ENCODE results near the gene MINDY4. TPM values are rescaled to one million over a fixed set of nuclear protein-coding genes. Genes with fewer than 3 reads are reported as not detected.

Gene MINDY4
- total RNA-seq, 2 donors from 2014 or later: 8.1 to 31.9 TPM

DNA sequence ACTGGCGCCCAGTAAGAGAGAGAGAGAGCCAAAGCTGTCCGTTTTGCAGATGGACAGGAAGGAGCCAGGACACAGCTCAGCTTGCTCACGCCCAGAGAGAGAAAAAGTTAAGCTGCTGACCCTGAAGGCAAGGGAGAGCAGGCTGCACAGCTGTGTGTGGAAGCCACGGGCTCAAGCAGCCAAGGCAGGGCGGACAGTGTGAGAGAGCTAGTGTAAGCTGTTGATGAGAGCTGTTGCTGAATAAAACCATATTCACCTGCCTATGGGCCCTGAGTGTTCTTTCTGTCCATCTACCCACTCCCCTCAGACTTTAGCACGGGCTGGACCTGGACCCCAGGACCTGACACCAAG, 13.9 kb upstream of the MINDY4 start:
- Histone ChIP-seq H3K36me3 (no peaks in the 10 kb centered on the region), H3K9me3 (no peaks in the 10 kb centered on the region), H3K27ac (no peak overlapping the region), H3K27me3 (replicated peaks; ENCODE audit: insufficient read depth) (no peaks in the 10 kb centered on the region), H3K4me3 (no peak overlapping the region), H3K4me1 (replicated peaks) (no peaks in the 10 kb centered on the region)
- 55% methylated on average over 6 of the region's 6 CpGs for WGBS
- intact Hi-C loops (cut with DNase I): no loop called here
- DNase-seq (ENCODE audit: low spot score): no peak
- TF ChIP-seq POLR2A (IDR thresholded peaks at IDR 0.05) (no peak), POLR2AphosphoS5 (IDR thresholded peaks at IDR 0.05) (no peak)
- TF ChIP-seq, protein P1, sequence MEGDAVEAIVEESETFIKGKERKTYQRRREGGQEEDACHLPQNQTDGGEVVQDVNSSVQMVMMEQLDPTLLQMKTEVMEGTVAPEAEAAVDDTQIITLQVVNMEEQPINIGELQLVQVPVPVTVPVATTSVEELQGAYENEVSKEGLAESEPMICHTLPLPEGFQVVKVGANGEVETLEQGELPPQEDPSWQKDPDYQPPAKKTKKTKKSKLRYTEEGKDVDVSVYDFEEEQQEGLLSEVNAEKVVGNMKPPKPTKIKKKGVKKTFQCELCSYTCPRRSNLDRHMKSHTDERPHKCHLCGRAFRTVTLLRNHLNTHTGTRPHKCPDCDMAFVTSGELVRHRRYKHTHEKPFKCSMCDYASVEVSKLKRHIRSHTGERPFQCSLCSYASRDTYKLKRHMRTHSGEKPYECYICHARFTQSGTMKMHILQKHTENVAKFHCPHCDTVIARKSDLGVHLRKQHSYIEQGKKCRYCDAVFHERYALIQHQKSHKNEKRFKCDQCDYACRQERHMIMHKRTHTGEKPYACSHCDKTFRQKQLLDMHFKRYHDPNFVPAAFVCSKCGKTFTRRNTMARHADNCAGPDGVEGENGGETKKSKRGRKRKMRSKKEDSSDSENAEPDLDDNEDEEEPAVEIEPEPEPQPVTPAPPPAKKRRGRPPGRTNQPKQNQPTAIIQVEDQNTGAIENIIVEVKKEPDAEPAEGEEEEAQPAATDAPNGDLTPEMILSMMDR (IDR thresholded peaks at IDR 0.05): no peak

DNA sequence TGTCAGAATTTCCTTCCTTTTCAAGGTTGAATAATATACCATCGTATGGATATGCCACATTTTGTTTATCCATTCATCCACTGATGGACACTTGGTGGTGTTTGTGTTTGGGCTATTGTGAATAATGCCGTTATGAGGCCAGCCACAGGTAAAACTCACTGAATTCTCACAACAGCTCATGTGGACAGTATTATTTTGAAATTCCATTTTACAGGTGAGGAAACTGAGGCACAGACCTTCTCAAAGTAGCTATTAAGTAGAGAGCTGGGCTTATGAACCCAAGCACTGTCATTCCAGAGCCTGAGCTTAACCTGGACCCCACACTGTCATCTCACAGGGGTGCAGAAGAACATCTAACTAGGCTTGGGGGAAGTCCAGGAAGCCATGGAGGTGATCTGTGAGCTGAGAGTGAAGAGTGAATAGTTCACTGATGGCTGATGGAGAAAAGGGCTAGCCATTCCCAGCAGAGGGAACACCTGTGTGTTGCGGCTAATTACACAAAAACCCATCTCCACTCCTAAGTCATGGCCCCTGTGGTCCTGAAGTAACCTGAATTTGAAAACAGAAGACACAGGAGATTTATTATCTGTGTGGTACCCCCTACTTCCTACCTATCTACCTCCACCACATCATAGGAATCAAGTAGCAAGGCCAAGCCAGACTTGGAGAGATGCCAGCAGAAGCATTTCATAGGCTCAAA, 10.6 kb upstream of the MINDY4 start:
- no peaks in the 10 kb centered on the region for H3K9me3 ChIP-seq
- no peaks in the 10 kb centered on the region for H3K27me3 ChIP-seq (replicated peaks; ENCODE audit: insufficient read depth)
- TF ChIP-seq, protein P1 (IDR thresholded peaks at IDR 0.05): no peak
- TF ChIP-seq POLR2A (IDR thresholded peaks at IDR 0.05) (no peak), POLR2AphosphoS5 (IDR thresholded peaks at IDR 0.05) (no peak)
- no peak for DNase-seq (ENCODE audit: low spot score)
- no peaks in the 10 kb centered on the region for H3K4me1 ChIP-seq (replicated peaks)
- H3K27ac ChIP-seq: no peak overlapping the region
- H3K36me3 ChIP-seq: no peaks in the 10 kb centered on the region
- H3K4me3 ChIP-seq: no peak overlapping the region
- 98% methylated on average over 3 of the region's 3 CpGs for WGBS
- intact Hi-C loops (cut with DNase I): no loop called here

DNA sequence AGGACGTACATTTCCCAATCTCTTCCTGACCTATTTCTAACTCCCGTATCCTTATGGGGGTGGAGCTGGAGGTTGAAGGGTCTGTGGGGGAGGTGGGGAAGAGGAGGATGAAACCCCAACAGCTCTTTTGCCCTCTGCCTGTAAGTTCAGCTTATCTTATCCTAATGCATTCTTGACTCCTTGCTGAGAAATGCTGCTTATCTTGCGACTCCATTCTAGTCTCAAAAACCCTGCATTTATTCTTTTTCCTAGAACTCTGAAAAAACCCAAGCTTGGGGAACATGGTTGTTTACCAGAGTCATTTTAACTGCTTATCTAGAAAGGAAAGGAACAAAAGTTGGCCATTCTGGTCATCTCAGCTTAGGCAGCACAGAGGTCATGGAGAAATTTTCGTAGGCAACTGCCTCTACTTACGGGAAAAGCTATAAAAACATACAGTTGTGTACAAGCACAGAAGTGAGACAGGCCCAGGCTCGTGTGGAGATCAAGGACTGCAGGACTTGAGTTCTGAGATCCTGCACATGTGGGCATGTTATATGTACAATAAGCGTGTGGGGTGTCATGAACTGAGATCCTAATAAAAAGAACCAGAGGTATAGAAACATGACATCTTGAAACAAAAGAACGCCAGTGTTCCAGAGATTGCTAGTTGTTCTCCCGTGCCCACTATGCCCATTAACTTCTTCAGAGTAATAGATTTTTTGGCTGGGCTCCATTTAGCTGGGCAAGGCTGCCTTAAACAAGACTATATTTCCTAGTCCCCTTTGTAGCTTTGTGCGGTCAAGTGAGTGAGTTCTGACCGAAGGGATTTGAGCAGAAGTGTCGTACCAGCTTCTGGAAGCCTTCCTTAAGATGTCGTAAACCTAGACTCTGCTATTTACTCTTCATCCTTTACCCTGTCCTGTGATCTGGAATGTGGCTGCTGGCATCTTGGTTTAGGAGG, 9.7 kb upstream of the MINDY4 start:
- TF ChIP-seq POLR2AphosphoS5 (IDR thresholded peaks at IDR 0.05): no peak
- Histone ChIP-seq H3K4me3 (no peak overlapping the region), H3K9me3 (no peaks in the 10 kb centered on the region), H3K27ac (no peak overlapping the region), H3K27me3 (replicated peaks; ENCODE audit: insufficient read depth) (no peaks in the 10 kb centered on the region), H3K36me3 (no peaks in the 10 kb centered on the region), H3K4me1 (replicated peaks) (no peaks in the 10 kb centered on the region)
- intact Hi-C loops (cut with DNase I): no loop called here
- DNase-seq (ENCODE audit: low spot score): peak; percentile 32
- WGBS: 37% methylated on average over 13 of the region's 13 CpGs

DNA sequence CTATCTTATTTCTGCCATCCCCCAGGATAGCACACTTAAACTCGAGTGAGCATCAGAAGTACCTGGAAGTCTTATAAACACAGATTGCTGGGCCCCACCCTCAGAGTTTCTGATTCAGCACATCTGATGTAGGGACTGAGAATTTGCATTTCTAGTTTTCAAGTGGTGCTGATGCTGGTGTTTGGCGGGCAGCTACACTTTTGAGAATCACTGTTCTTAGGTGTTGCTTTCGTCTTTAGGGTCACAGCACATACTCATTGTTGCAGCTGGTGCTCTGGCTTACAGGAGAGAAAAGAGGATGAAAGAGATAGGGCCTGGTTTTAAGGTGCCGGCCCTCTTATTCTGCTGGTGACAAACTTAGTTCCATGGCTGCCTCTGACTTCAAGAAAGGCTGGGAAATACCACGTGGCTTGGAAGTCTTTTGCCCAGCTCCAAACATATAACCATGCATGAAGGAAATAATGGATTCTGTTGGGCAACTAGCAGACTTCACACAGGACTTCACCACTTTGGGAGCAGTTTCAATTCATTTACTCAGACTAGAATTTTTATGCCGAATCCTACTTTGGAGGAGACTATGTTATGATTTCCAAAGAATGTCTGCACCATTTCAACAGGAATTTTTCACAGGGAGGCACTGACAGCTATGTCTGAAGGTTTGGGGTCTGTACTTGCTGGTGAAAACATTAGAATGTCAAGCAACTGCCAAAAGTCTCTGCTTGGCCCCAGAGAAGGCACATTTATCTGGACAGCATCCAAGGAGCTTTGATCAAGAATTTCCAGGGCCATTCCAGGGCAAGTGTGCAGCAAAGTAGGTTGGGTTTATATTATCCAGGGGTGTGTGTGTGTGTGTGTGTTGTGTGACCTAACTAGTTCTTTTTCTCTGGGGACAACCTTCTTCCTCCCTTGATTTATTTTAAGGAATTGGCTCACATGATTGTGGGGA, 6.9 kb upstream of the MINDY4 start:
- H3K36me3 ChIP-seq: no peaks in the 10 kb centered on the region
- H3K9me3 ChIP-seq: no peaks in the 10 kb centered on the region
- peak overlapping the region in 1 of 2 donors; percentile 17 for H3K27ac ChIP-seq
- WGBS: 58% methylated on average over 6 of the region's 6 CpGs
- no peak overlapping the region for H3K4me3 ChIP-seq
- no peaks in the 10 kb centered on the region for H3K4me1 ChIP-seq (replicated peaks)
- H3K27me3 ChIP-seq (replicated peaks; ENCODE audit: insufficient read depth): no peaks in the 10 kb centered on the region
- intact Hi-C loops (cut with DNase I): no loop called here
- DNase-seq (ENCODE audit: low spot score): peak; percentile 65
- no peak for TF ChIP-seq POLR2A (IDR thresholded peaks at IDR 0.05)
- TF ChIP-seq, protein P1 (IDR thresholded peaks at IDR 0.05): no peak
- peak; percentile 57 for TF ChIP-seq POLR2AphosphoS5 (IDR thresholded peaks at IDR 0.05)

DNA sequence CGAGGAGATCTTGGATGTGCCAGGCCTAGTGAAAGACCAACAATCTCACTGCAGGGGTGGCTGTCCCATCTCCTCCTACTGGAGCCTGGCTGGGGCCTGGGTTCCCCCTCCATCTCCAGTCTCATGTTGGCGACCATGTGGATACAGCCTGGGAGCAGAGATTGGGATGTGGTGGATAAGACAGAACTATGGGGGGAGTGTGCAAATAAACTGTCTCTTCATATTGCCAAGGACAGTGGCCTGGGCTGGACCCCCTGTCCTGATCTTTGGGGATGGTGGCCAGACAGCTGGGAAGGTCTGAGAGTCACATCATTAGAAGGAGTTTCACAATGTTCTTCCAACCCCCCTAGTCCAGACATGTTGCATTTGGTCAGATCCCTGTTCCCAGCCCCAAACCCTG, 5.8 kb upstream of the MINDY4 start:
- no peak overlapping the region for H3K4me3 ChIP-seq
- H3K9me3 ChIP-seq: no peaks in the 10 kb centered on the region
- H3K27me3 ChIP-seq (replicated peaks; ENCODE audit: insufficient read depth): no peaks in the 10 kb centered on the region
- no peak for DNase-seq (ENCODE audit: low spot score)
- H3K4me1 ChIP-seq (replicated peaks): no peaks in the 10 kb centered on the region
- peak overlapping the region; percentile 14 to 24 for H3K27ac ChIP-seq
- no peak for TF ChIP-seq POLR2AphosphoS5 (IDR thresholded peaks at IDR 0.05)
- TF ChIP-seq, protein P1 (IDR thresholded peaks at IDR 0.05): no peak
- no peak for TF ChIP-seq POLR2A (IDR thresholded peaks at IDR 0.05)
- 79% methylated on average over 2 of the region's 2 CpGs for WGBS
- no peaks in the 10 kb centered on the region for H3K36me3 ChIP-seq
- intact Hi-C loops (cut with DNase I): no loop called here
